Glomerular visceral epithelial cell (primary cell): ENCODE results near the gene CDK19.
"Not testable (repeated sequence)": the region's sequence is repeated elsewhere in the genome, so short reads cannot be mapped to it uniquely, and the experiment has no call there.

ENCODE experiments used
- DNase-seq: peaks from one replicate; pipeline ENCODE4 v3.0.0-alpha.2; 2016; ENCODE audit errors: extremely low spot score

CDK19 gene

GRCh38 chr6:110622912-110623578, 192.2 kb downstream of the CDK19 start:
- DNase-seq, result no peak

GRCh38 chr6:110621061-110621460, 194.2 kb downstream of the CDK19 start:
- DNase-seq, result no peak

GRCh38 chr6:110620065-110620464, 195.2 kb downstream of the CDK19 start:
- DNase-seq, result no peak

GRCh38 chr6:110619275-110619908, 195.9 kb downstream of the CDK19 start:
- DNase-seq, result no peak

GRCh38 chr6:110618591-110619267, 196.5 kb downstream of the CDK19 start:
- DNase-seq, result peak; percentile 17

- DNase-seq, result no peak
These were observed 198.2 kb downstream of the CDK19 start for GRCh38 chr6:110617057-110617456.

GRCh38 chr6:110615722-110616121, 199.5 kb downstream of the CDK19 start:
- no peak for DNase-seq

- DNase-seq, result no peak
These were observed 200.7 kb downstream of the CDK19 start for GRCh38 chr6:110614586-110614985.

- no peak for DNase-seq
These were observed 201.2 kb downstream of the CDK19 start for GRCh38 chr6:110614106-110614505.

GRCh38 chr6:110613356-110613755, 201.9 kb downstream of the CDK19 start:
- DNase-seq, result no peak

- no peak for DNase-seq
These were observed 203.0 kb downstream of the CDK19 start for GRCh38 chr6:110612298-110612697.

GRCh38 chr6:110609101-110609500, 206.2 kb downstream of the CDK19 start:
- no peak for DNase-seq

- no peak for DNase-seq
These were observed 207.1 kb downstream of the CDK19 start for GRCh38 chr6:110608151-110608550.

- no peak for DNase-seq
These were observed 209.1 kb downstream of the CDK19 start for GRCh38 chr6:110606151-110606550.

- not testable (repeated sequence) for DNase-seq
These were observed 214.6 kb downstream of the CDK19 start for GRCh38 chr6:110600640-110601039.

GRCh38 chr6:110597761-110598160, 217.5 kb downstream of the CDK19 start:
- DNase-seq, result no peak

- DNase-seq, result no peak
These were observed 218.9 kb downstream of the CDK19 start for GRCh38 chr6:110596354-110596753.

GRCh38 chr6:110595112-110595511, 220.2 kb downstream of the CDK19 start:
- DNase-seq, result no peak

- DNase-seq, result no peak
These were observed 221.6 kb downstream of the CDK19 start for GRCh38 chr6:110593637-110594036.

GRCh38 chr6:110592765-110593164, 222.5 kb downstream of the CDK19 start:
- DNase-seq, result no peak

- peak; percentile 14 for DNase-seq
These were observed 224.4 kb downstream of the CDK19 start for GRCh38 chr6:110590821-110591351.

- no peak for DNase-seq
These were observed 225.3 kb downstream of the CDK19 start for GRCh38 chr6:110589865-110590513.
